WTC11 (cell line): ENCODE measurements around the gene CCNJ. TPM values are rescaled to one million over a fixed set of nuclear protein-coding genes. Genes with fewer than 3 reads are reported as not detected.

Experiments used
- ATAC-seq: fragments of 200-7000 bp; cut with Tn5 transposase; 2 replicates; pipeline ENCODE4 v1.10.0; 2021; ENCODE audit warnings: mild to moderate bottlenecking, moderate library complexity
- CTCF ChIA-PET: fragments of 300-600 bp; sonication (Branson Sonifier 250); formaldehyde crosslinking; loops from one replicate; lab custom pipeline; 2021; ENCODE audit warnings: antibody characterized with exemption; lab: Charles Lee
- POLR2A ChIA-PET: fragments of 350-600 bp; sonication (Branson Sonifier 250); formaldehyde crosslinking; loops from one replicate; lab custom pipeline; 2021; ENCODE audit warnings: antibody characterized with exemption; lab: Charles Lee
- DNase-seq: peaks from one replicate; pipeline ENCODE4 v3.0.0; 2021; ENCODE audit warnings: low spot score
- H3K27ac Mint-ChIP-seq: 2 replicates; pipeline ENCODE4 v1.8.0; 2021; ENCODE audit warnings: mixed read lengths
- H3K27me3 Mint-ChIP-seq: 2 replicates; pipeline ENCODE4 v1.8.0; 2021; ENCODE audit warnings: low read depth, mild to moderate bottlenecking, moderate library complexity, mixed read lengths
- H3K36me3 Mint-ChIP-seq: 2 replicates; pipeline ENCODE4 v1.8.0; 2021; ENCODE audit warnings: mixed read lengths
- H3K4me1 Mint-ChIP-seq: 2 replicates; pipeline ENCODE4 v1.8.0; 2022; ENCODE audit warnings: mixed read lengths
- H3K4me3 Mint-ChIP-seq: 2 replicates; pipeline ENCODE4 v1.8.0; 2021; ENCODE audit warnings: mild to moderate bottlenecking, moderate library complexity, mixed read lengths
- H3K9me3 Mint-ChIP-seq: 2 replicates; pipeline ENCODE4 v1.8.0; 2021; ENCODE audit warnings: mixed read lengths
- ATF6 ChIP-seq: sonication (generic); formaldehyde crosslinking; IDR thresholded peaks from 2 replicates; pipeline ENCODE4 v1.8.1; 2023; ENCODE audit warnings: mild to moderate bottlenecking, missing genetic modification reagents
- CREM ChIP-seq: sonication (generic); formaldehyde crosslinking; IDR thresholded peaks from 2 replicates; pipeline ENCODE4 v1.8.1; 2022; ENCODE audit warnings: mild to moderate bottlenecking, missing genetic modification reagents, moderate library complexity
- E2F4 ChIP-seq: sonication (generic); formaldehyde crosslinking; IDR thresholded peaks from 2 replicates; pipeline ENCODE4 v1.8.1; 2022; ENCODE audit warnings: low read depth, mild to moderate bottlenecking, moderate library complexity, missing genetic modification reagents, borderline replicate concordance
- EMX1 ChIP-seq: fragments of 250-450 bp; sonication (Bioruptor Pico); IDR thresholded peaks from 2 replicates; pipeline ENCODE4 v1.8.0; 2021; ENCODE audit warnings: mild to moderate bottlenecking
- FOXK1 ChIP-seq: sonication (generic); formaldehyde crosslinking; IDR thresholded peaks from 2 replicates; pipeline ENCODE4 v1.8.0; 2022; ENCODE audit warnings: mild to moderate bottlenecking, moderate library complexity, missing genetic modification reagents
- FOXP4 ChIP-seq: sonication (generic); formaldehyde crosslinking; IDR thresholded peaks from 2 replicates; pipeline ENCODE4 v1.8.0; 2022; ENCODE audit warnings: mild to moderate bottlenecking, missing genetic modification reagents
- GABPB1 ChIP-seq: sonication (generic); formaldehyde crosslinking; IDR thresholded peaks from 2 replicates; pipeline ENCODE4 v1.8.1; 2023; ENCODE audit warnings: mild to moderate bottlenecking, missing genetic modification reagents
- IRF2 ChIP-seq: sonication (generic); formaldehyde crosslinking; IDR thresholded peaks from 2 replicates; pipeline ENCODE4 v1.8.0; 2022; ENCODE audit warnings: low read depth, missing genetic modification reagents, borderline replicate concordance
- JAZF1 ChIP-seq: fragments of 250-450 bp; sonication (Bioruptor Pico); IDR thresholded peaks from 2 replicates; pipeline ENCODE4 v1.9.0; 2021; ENCODE audit warnings: moderate library complexity, mild to moderate bottlenecking, inconsistent platforms
- MYBL2 ChIP-seq: sonication (generic); formaldehyde crosslinking; IDR thresholded peaks from 2 replicates; pipeline ENCODE4 v1.8.1; 2023; ENCODE audit warnings: mild to moderate bottlenecking, moderate library complexity, missing genetic modification reagents
- NR3C1 ChIP-seq: sonication (generic); formaldehyde crosslinking; conservative IDR thresholded peaks from 2 replicates; pipeline ENCODE4 v1.8.1; 2023; ENCODE audit warnings: low read depth, mild to moderate bottlenecking, missing genetic modification reagents
- OVOL2 ChIP-seq: fragments of 250-450 bp; sonication (Bioruptor Pico); IDR thresholded peaks from 2 replicates; pipeline ENCODE4 v1.9.0; 2021; ENCODE audit warnings: mild to moderate bottlenecking, borderline replicate concordance
- RELA ChIP-seq: sonication (generic); formaldehyde crosslinking; IDR thresholded peaks from 2 replicates; pipeline ENCODE4 v1.8.1; 2022; ENCODE audit warnings: missing genetic modification reagents, mild to moderate bottlenecking, borderline replicate concordance
- SOX15 ChIP-seq: fragments of 250-450 bp; sonication (Bioruptor Pico); IDR thresholded peaks from 2 replicates; pipeline ENCODE4 v1.9.0; 2021; ENCODE audit warnings: mild to moderate bottlenecking
- SP1 ChIP-seq: sonication (generic); formaldehyde crosslinking; conservative IDR thresholded peaks from 2 replicates; pipeline ENCODE4 v1.8.1; 2022; ENCODE audit warnings: missing genetic modification reagents
- TP53 ChIP-seq: sonication (generic); formaldehyde crosslinking; IDR thresholded peaks from 2 replicates; pipeline ENCODE4 v1.8.1; 2023; ENCODE audit warnings: mild to moderate bottlenecking, missing genetic modification reagents
- USF2 ChIP-seq: sonication (generic); formaldehyde crosslinking; IDR thresholded peaks from 2 replicates; pipeline ENCODE4 v1.8.1; 2023; ENCODE audit warnings: mild to moderate bottlenecking, missing genetic modification reagents, moderate library complexity
- ZBTB21 ChIP-seq: sonication (generic); formaldehyde crosslinking; IDR thresholded peaks from 2 replicates; pipeline ENCODE4 v1.8.1; 2023; ENCODE audit warnings: mild to moderate bottlenecking, missing genetic modification reagents, borderline replicate concordance
- ZBTB43 ChIP-seq: sonication (generic); formaldehyde crosslinking; IDR thresholded peaks from 2 replicates; pipeline ENCODE4 v1.8.1; 2023; ENCODE audit warnings: mild to moderate bottlenecking, missing genetic modification reagents
- ZNF281 ChIP-seq: sonication (generic); formaldehyde crosslinking; IDR thresholded peaks from 2 replicates; pipeline ENCODE4 v1.8.0; 2023; ENCODE audit warnings: mild to moderate bottlenecking, missing genetic modification reagents
- ZNF416 ChIP-seq: fragments of 250-450 bp; sonication (Bioruptor Pico); IDR thresholded peaks from 2 replicates; pipeline ENCODE4 v1.9.0; 2021; ENCODE audit warnings: mild to moderate bottlenecking, inconsistent platforms
- total RNA-seq: library from RNA; stranded (reverse); gene quantifications from 3 replicates; pipeline ENCODE4 v1.2.3, GENCODE V29; 2021

The CCNJ gene
- total RNA-seq, 1 experiment from 2014 or later, result 25.7 TPM

- TF ChIP-seq ATF6 (CRISPR knock-in tag) (no peak), ZNF416 (CRISPR knock-in tag) (no peak), USF2 (CRISPR knock-in tag) (no peak), RELA (CRISPR knock-in tag) (no peak), ZBTB43 (no peak), CREM (CRISPR knock-in tag) (no peak)
Observed at GRCh38 chr10:96082748-96083147, 39.4 kb downstream of the CCNJ start (continued).

- DNase-seq (no peak), ATAC-seq (no peak)
- H3K4me3 Mint-ChIP-seq, result no peak overlapping the region
- H3K36me3 Mint-ChIP-seq, result no peaks in the 10 kb centered on the region
- ChIA-PET CTCF (no interaction called here), POLR2A (interaction anchor here (1.2 kb wide), 1 partner anchor 41 kb away, joined by 4 read pairs; the partner anchor contains the start of gene ZNF518A)
- peaks cover 11% of the 10 kb centered on the region for H3K27me3 Mint-ChIP-seq
- H3K27ac Mint-ChIP-seq, result no peak overlapping the region
- no peaks in the 10 kb centered on the region for H3K9me3 Mint-ChIP-seq
- TF ChIP-seq OVOL2 (no peak), EMX1 (CRISPR knock-in tag) (no peak)
- no peaks in the 10 kb centered on the region for H3K4me1 Mint-ChIP-seq
Observed at GRCh38 chr10:96089116-96089515, 45.7 kb downstream of the CCNJ start.

GRCh38 chr10:96089670-96090462 lies 46.5 kb downstream of the CCNJ start:
- ChIA-PET CTCF (no interaction called here), POLR2A (interaction anchor here (1.2 kb wide), 1 partner anchor 40 kb away, joined by 4 read pairs; the partner anchor contains the start of gene ZNF518A)
- H3K27me3 Mint-ChIP-seq, result peaks cover 11% of the 10 kb centered on the region
- peak; percentile 76 for ATAC-seq
- no peaks in the 10 kb centered on the region for H3K4me1 Mint-ChIP-seq
- H3K4me3 Mint-ChIP-seq, result peak overlapping the region; percentile 53
- DNase-seq, result peak; percentile 38
- no peak overlapping the region for H3K27ac Mint-ChIP-seq
- H3K36me3 Mint-ChIP-seq, result no peaks in the 10 kb centered on the region
- H3K9me3 Mint-ChIP-seq, result no peaks in the 10 kb centered on the region
- TF ChIP-seq GABPB1 (CRISPR knock-in tag) (peak; percentile 93), IRF2 (CRISPR knock-in tag) (no peak)

- Mint-ChIP-seq H3K27ac (no peak overlapping the region), H3K27me3 (peaks cover 11% of the 10 kb centered on the region), H3K9me3 (no peaks in the 10 kb centered on the region), H3K4me1 (no peaks in the 10 kb centered on the region), H3K36me3 (no peaks in the 10 kb centered on the region), H3K4me3 (no peak overlapping the region; the same call in 1 of the 2 replicates)
- ATAC-seq (no peak), DNase-seq (no peak)
- CTCF ChIA-PET, result no interaction called here
- POLR2A ChIA-PET, result no interaction called here
- no peak for TF ChIP-seq ZNF281
- no peak for TF ChIP-seq E2F4 (CRISPR knock-in tag)
- no peak for TF ChIP-seq EMX1 (CRISPR knock-in tag)
- no peak for TF ChIP-seq SOX15
- TF ChIP-seq JAZF1 (CRISPR knock-in tag), result no peak
- no peak for TF ChIP-seq FOXK1 (CRISPR knock-in tag)
- no peak for TF ChIP-seq SP1 (CRISPR knock-in tag)
- TF ChIP-seq TP53 (CRISPR knock-in tag), result no peak
- no peak for TF ChIP-seq ZBTB21 (CRISPR knock-in tag)
- no peak for TF ChIP-seq MYBL2
- TF ChIP-seq FOXP4 (CRISPR knock-in tag), result no peak
- no peak for TF ChIP-seq NR3C1 (CRISPR knock-in tag)
Observed at GRCh38 chr10:96090463-96090800, 47.0 kb downstream of the CCNJ start.
